Fibroblast of skin of abdomen (primary cell): ENCODE measurements around the gene XRRA1.

Experiments
- DNase-seq: peaks from one replicate; pipeline ENCODE4 v3.0.0-alpha.2; 2013

XRRA1 gene

DNA sequence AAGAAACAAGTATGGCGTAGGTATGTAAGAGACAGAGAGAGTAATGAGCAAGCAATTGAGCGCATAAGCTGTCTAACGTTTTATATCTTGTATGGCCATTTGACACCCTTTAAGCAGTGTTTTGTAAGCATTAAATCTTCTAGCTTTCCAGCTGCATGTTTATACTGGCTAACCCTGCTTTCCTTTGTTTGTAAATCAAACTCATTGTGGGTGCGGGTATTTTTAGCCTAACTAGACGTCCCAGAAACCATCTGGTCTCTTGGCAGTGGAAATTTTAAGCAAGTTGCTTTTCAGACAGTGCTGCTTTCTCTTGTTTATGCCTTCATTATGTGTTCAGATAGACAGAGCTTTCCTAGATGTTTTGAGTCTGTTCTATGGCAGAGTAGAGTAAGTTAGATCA, 126.7 kb downstream of the XRRA1 start:
- peak; percentile 31 for DNase-seq

DNA sequence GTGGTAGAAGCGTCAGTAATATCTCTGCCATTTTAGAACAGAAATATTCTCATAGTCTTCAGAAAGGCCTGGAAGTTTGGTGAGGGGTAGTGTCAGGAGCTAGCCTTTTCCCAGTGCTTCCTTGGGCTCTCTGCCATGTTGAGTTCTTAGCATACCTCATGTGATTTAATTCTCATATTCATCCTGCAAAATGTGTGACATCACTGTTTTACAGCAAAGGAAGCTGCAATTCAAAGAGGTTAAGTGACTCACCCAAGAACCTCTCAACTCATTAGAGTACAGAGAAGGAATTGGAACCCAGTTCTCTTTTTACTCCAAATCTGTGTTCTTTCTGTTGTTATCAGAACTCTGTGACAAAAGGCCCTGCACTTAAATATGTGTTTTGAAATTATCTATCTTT, 128.1 kb downstream of the XRRA1 start:
- peak; percentile 90 for DNase-seq

DNA sequence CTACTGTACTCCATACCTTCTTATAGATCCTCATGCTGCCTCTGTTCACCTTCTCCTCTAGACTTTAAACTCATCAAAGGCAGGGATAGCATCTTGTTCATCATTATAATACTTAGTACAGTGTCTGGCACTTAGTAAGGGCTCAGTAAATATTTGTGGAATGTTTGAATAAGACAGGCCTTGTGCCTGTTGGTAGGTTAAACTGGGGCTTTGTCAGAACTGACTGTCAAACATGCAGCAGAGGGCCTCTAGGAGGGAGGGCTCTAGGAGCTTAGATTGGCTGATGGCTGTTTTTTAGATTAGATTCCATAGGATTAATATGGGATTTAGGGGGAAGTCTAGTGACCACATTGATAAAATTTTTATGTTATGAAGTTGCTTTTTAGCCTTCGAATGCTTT, 129.5 kb downstream of the XRRA1 start:
- DNase-seq: peak; percentile 40

DNA sequence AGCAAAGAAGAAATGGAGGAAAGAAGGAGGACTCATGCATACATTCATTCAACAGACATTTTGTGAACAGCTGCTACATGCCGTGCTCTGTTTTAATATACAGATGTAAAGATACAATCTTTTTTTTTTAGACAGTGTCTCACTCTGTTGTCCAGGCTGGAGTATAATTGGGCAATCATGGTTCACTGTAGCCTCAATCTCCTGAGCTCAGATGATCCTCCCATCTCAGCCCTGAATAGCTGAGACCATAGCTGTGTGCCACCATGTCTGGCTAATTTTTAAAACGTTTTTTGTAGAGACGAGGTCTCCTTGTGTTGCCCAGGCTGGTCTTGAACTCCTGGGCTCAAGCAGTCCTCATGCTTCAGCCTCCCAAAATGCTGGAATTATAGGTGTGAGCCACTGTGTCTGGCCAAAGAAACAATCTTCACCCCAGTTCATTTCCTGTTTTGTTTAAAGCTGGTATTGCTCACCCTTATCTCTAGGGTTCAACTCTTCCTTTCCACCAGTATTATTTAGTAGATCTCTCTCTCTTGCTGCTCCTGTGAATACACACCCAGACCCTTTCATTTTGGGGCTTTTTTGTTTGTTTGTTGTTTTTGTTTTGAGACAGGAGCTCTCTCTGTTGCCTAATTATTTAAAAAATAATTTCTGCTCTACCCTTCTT, 130.5 kb downstream of the XRRA1 start:
- no peak for DNase-seq

DNA sequence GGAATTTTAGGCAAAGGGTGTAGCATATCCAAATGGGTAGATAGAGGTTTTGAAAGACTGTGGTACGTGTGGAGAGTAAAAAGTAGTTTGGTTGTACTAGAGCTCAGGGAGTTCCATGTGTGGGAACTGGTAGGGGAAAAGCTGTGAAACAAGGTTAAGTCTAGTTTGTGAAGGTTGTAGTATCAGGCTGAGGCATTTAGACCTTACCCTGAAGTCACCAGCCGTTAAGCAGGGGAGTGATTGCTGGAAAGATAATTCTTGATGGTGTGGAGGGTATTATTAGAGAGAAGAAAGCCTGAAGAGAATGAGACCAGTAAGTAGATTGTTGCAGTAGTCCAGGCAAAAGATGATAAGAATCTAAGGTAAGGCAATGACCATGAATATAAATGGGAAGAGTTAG, 132.2 kb downstream of the XRRA1 start:
- no peak for DNase-seq

DNA sequence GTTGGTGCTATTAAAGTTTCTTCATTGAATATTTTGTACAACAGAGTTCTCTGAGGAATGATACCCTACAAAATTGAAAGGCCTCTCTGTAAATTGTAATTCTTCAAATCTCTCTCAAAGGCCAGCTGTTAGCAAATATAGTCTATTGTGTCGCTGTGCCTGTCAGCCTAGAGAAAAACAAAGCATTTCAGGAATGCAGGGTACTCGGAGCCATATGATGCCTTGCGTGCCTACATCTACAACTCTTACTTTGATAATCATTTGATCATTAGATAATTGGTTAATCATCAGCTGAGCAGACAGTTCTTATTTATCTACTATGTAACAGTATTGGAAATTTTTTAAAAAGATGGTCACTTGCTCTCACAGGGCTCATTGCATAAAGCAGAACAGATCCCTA, 132.9 kb downstream of the XRRA1 start:
- no peak for DNase-seq

DNA sequence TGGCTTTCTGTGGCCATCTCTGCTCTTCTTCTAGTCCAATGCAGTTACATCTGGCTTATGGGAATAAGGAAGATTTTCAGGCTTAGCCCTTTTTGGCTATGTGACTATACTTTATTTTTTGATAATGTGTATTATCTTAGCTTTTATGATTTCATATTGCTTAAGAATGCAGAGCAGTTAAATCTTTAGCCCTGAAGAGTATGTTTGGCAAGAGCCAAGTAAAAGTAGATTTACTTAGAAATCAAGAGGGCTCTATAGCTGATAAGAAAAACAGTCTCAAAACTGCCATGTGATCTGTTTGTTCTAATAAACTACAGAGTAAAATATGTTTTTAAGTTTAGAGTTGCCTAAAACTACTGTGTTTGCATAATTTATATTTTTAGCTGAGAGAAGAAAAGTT, 139.1 kb downstream of the XRRA1 start:
- DNase-seq: no peak

DNA sequence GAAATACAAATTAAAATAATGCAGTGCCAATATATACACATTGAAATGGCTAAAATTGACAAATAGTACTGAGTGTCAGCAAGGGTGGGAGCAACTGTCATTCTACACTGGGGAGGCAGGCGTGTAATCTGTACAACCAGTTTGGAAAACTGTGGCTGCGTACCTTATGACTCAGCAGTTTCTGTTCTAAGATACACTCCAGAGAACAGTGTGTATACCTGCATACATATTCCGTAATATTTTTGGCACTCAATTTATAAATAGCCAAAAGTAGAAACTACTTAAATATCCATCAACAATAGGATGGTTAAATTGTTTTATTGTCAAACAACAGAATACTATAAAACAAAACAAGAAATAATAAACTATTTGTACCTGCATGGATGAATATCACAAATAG, 142.6 kb downstream of the XRRA1 start:
- DNase-seq: no peak

DNA sequence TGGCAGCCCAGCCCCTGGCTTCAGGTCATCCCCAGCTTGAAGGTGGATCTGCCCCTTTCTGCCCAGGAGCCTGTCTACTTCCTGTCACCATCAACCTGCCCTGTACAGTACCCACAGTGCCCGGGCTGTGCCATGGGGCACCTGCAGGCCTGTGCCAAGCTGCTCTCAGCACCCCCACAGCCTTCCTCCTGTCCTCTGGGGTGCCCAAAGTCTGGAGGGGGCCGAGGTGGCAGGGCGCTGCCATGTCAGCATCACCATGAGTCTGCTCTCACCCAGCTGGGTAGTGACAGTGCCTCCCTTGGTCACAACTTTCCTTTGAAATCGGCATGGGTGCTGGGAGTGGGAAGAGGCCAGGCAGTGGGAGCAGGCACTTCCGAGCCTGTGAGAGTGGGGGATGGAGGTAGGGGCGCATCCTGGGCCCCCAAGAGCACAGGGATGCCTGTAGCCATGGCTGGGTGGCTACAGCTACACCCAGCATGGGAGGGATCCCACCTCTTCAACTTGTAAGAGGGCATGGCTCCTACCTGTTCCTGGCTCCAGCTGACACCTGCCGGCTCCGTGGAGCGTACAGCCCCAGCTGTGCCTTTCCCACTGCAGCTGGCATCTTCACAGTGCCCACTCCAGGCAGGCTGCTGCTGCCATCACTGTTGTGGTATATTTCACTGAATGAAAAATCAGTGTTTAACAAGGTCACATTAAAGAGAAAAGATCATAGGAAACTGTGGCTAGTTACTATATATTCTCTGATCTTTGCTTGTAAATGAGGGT, 157.4 kb downstream of the XRRA1 start:
- DNase-seq: no peak
